Heart left ventricle (tissue), 16 donors: ENCODE results near the gene NTMT1. TPM values are rescaled to one million over a fixed set of nuclear protein-coding genes. Genes with fewer than 3 reads are reported as not detected.

ENCODE experiments used
- ATAC-seq, 4 donors: fragments of 200-7000 bp; cut with Tn5 transposase; one replicate each; pipeline ENCODE4 v1.9.1; 2020 to 2022; ENCODE audit warnings: moderate library complexity in 4 of 4, mild to moderate bottlenecking in 3 of 4, moderate number of reproducible peaks in 1 of 4
- DNase-seq, 5 donors: peaks; one replicate each; pipeline ENCODE4 v3.0.0-alpha.2; 2020
- H3K27ac ChIP-seq, 12 donors: fragments of 200-600 bp; sonication (generic) in 4 of 12; one replicate each; pipeline versions ENCODE4 v1.5.0 to v1.8.0; 2016 to 2022; ENCODE audit warnings: mild to moderate bottlenecking in 2 of 12
- H3K27me3 ChIP-seq, 9 donors: fragments of 200-600 bp; sonication (generic) in 2 of 9; one replicate each; pipeline versions ENCODE4 v1.5.1 to v1.8.0; 2016 to 2022; ENCODE audit warnings: mild to moderate bottlenecking in 3 of 9
- H3K36me3 ChIP-seq, 9 donors: fragments of 200-600 bp; sonication (generic) in 2 of 9; one replicate each; pipeline versions ENCODE4 v1.5.0 to v1.8.0; 2018 to 2022; ENCODE audit warnings: mild to moderate bottlenecking in 2 of 9
- H3K4me1 ChIP-seq, 12 donors: fragments of 200-600 bp; sonication (generic) in 4 of 12; one replicate each; pipeline versions ENCODE4 v1.5.0 to v1.8.0; 2016 to 2022; ENCODE audit warnings: mild to moderate bottlenecking in 3 of 12
- H3K4me3 ChIP-seq, 12 donors: fragments of 200-600 bp; sonication (generic) in 4 of 12; one replicate each; pipeline versions ENCODE4 v1.5.0 to v1.8.0; 2017 to 2022; ENCODE audit warnings: mild to moderate bottlenecking in 9 of 12, moderate library complexity in 4 of 12
- H3K9me3 ChIP-seq, 12 donors: fragments of 200-600 bp; sonication (generic) in 4 of 12; one replicate each; pipeline versions ENCODE4 v1.5.0 to v1.8.0; 2016 to 2022; ENCODE audit warnings: mild to moderate bottlenecking in 1 of 12
- POLR2A ChIP-seq, 2 donors: fragments of 450-650 bp; IDR thresholded peaks; one replicate each; pipeline ENCODE4 v1.6.1; 2017; ENCODE audit warnings: antibody characterized with exemption in 2 of 2, mild to moderate bottlenecking in 2 of 2, moderate library complexity in 2 of 2
- WGBS, 4 donors: extraction: QIAGEN DNeasy Blood & Tissue Kit in 2 of 4; methylation state at CpG; one replicate each; pipeline versions ENCODE4 v1.1.5 to v1.1.7; 2013 to 2018; 5-methylcytosine and 5-hydroxymethylcytosine counted together
- intact Hi-C, 10 donors: fragments of 100-400 bp; cut with DNase I; formaldehyde crosslinking; loops; one replicate each; pipeline versions ENCODE4 v1.11.1 to v1.14.2; 2022
- polyA plus RNA-seq, 2 donors: library from polyadenylated mRNA; stranded (reverse); fragments of 200-250 nt; gene quantifications; one replicate each; pipeline ENCODE4 v1.2.3, GENCODE V29; 2013
- total RNA-seq, 9 donors: library from RNA; depleted of rRNA in 2 of 9; stranded (reverse); fragments of >200 nt in 2 of 9; fragmentation: NEBNext Ultra II Directional in 3 of 9; extraction: Animal tissue kit (Norgen Biotek cat#: 25700) in 3 of 9; gene quantifications; one replicate each; pipeline versions ENCODE4 v1.1.0 to v1.2.4, GENCODE V29; 2016 to 2023
- TF ChIP-seq, protein P1 (sequence below), 12 donors: fragments of 200-600 bp; sonication (generic) in 4 of 12; IDR thresholded peaks; one replicate each; pipeline versions ENCODE4 v1.5.0 to v1.8.0; 2018 to 2022; ENCODE audit warnings: antibody characterized with exemption in 12 of 12, mild to moderate bottlenecking in 5 of 12
- donor health status: ischemic (EF 13 %, LVEDD 7.1; RV severe dilation, severe dysfunction).
- donor health status: healthy with polysubstance abuse.
- donor health status: DM: no; HTN: yes; CAD: no.
- donor health status: DM: no; HTN: no; CAD: no.
- donor health status: ischemic (EF 25% LVEDD 6.9; RV normal size, moderate dysfunction).
- donor health status: ischemic (EF 25% LVEDD 5.7; RV mildly dilated, moderate dysfunction).
- donor health status: healthy.
- donor health status: DM: yes; HTN: yes; CAD: no.
- donor health status: ischemic (EF 35%, LVEDD 5.7; RV mildly dilated, moderate dysfunction).
- donor health status: nonischemic (EF 11% LVEDD 7.7; RV severe dilation, severe dysfunction).
- donor health status: DM: yes; HTN: yes; CAD: no.
- donor health status: PGD.
- donor health status: ischemic (EF 29% LVEDD 5.4; RV normal size, mild dysfunction).
- donor health status: nonischemic (EF 23%, LVEDD 6.1; RV moderate dilation, normal function).

NTMT1 gene
- total and polyA plus RNA-seq, 11 donors, result 39.0 to 111 (median 61.5) TPM

DNA sequence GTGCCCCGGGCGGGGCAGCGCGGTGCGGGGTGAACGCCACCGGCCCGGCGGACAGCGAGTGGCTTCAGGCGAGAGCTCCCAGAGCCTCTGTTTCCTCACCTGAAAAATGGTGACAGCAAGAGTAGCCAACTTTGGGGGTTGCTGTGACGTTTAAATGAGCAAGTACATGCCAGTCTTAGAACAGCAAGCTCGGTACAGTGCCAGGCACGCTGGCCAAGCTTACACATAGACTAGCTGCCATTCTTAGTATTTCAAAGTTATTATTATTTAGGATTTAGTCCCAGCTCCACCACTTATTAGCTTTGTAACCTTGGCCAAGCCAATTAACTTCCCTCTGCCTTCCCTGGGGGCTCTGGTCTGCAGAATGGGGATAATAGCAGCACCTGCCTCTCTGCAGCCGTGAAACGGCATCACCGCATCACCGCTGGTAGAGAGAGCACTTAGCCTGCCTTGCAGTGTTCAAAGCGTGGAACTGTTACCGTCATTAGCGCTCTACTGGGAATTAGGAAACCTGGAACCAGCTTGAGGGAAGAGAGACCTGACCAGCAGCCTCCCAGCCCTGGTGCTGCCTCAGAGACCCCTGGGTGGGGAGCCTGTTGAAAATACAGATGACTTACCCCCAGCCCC, 5.2 kb upstream of the NTMT1 start, which contains the start of gene C9orf50:
Gene C9orf50 (minus strand): TSS at position 433 of the 627 bp plus-strand sequence. CDS start 527 bp downstream, outside the sequence.
- WGBS, 4 donors, result 23 to 54% (median 29%) methylated on average over 10 to 21 of the region's 21 CpGs
- ATAC-seq, result no peak
- H3K27ac ChIP-seq, result peak within 1 kb of the TSS in 2 of 12 donors; percentile 2 to 14
- intact Hi-C loops, result loop anchor here in 1 of 10 donors (5.0 kb wide), 1 partner anchor 488 kb away; no protein-coding TSS in a partner anchor
- H3K36me3 ChIP-seq, result no peaks in the 10 kb centered on the region
- peaks cover 0 to 31% (median 12%) of the 10 kb centered on the region in 12 donors for H3K4me1 ChIP-seq
- H3K9me3 ChIP-seq, result no peaks in the 10 kb centered on the region
- H3K4me3 ChIP-seq, result peak within 1 kb of the TSS; percentile 34 to 62 (median 55)
- DNase-seq, result no peak
- peaks cover 0 to 27% (median 2%) of the 10 kb centered on the region in 9 donors for H3K27me3 ChIP-seq
- TF ChIP-seq, protein P1, sequence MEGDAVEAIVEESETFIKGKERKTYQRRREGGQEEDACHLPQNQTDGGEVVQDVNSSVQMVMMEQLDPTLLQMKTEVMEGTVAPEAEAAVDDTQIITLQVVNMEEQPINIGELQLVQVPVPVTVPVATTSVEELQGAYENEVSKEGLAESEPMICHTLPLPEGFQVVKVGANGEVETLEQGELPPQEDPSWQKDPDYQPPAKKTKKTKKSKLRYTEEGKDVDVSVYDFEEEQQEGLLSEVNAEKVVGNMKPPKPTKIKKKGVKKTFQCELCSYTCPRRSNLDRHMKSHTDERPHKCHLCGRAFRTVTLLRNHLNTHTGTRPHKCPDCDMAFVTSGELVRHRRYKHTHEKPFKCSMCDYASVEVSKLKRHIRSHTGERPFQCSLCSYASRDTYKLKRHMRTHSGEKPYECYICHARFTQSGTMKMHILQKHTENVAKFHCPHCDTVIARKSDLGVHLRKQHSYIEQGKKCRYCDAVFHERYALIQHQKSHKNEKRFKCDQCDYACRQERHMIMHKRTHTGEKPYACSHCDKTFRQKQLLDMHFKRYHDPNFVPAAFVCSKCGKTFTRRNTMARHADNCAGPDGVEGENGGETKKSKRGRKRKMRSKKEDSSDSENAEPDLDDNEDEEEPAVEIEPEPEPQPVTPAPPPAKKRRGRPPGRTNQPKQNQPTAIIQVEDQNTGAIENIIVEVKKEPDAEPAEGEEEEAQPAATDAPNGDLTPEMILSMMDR (IDR thresholded peaks at IDR 0.05), result no peak
- no peak for TF ChIP-seq POLR2A (IDR thresholded peaks at IDR 0.05)

GRCh38 chr9:129623331-129623730, 2.6 kb upstream of the NTMT1 start:
- Histone ChIP-seq H3K4me1 (peaks cover 13 to 49% (median 28%) of the 10 kb centered on the region in 12 donors), H3K9me3 (no peaks in the 10 kb centered on the region), H3K36me3 (peaks cover 0 to 6% (median 0%) of the 10 kb centered on the region in 9 donors), H3K27me3 (peaks cover 0 to 27% (median 2%) of the 10 kb centered on the region in 9 donors), H3K27ac (no peak overlapping the region), H3K4me3 (no peak overlapping the region)
- intact Hi-C loops, result loop anchor here in 1 of 10 donors (5.0 kb wide), 1 partner anchor 491 kb away; no protein-coding TSS in a partner anchor
- TF ChIP-seq, protein P1 (IDR thresholded peaks at IDR 0.05), result no peak
- no peak for TF ChIP-seq POLR2A (IDR thresholded peaks at IDR 0.05)
- ATAC-seq (no peak), DNase-seq (no peak)
- WGBS, 4 donors, result 57 to 76% (median 66%) methylated on average over 6 of the region's 6 CpGs

DNA sequence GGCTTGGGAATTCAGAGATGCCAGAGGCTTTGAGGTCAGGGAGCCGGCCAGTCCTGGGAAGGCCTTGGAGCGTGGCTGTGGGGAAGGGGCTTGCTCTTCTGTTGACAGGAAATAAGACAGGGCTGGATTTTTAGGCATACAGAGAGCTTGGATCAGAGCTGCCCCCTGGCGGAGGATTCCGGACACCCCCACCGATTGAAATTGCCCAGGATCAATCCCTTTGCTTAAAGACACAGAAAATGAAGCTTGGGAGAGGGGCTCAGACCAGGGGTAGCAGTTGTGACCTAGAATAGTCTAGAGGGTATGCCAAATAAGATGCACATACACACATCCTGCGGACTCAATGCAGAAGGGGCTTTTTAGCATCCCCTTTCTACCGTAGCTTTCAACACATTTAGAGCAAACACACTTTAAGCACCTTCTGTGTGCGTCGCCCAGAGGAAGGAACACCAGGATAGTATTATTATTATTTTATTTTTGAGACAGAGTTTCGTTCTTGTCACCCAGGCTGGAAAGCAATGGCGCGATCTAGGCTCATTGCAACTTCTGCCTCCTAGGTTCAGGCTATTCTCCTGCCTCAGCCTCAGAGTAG, 1.7 kb upstream of the NTMT1 start:
- 38 to 48% (median 45%) methylated on average over 11 to 12 of the region's 12 CpGs for WGBS, 4 donors
- peaks cover 0 to 23% (median 2%) of the 10 kb centered on the region in 9 donors for H3K27me3 ChIP-seq
- no peak overlapping the region for H3K27ac ChIP-seq
- TF ChIP-seq POLR2A (IDR thresholded peaks at IDR 0.05), result no peak
- TF ChIP-seq, protein P1 (IDR thresholded peaks at IDR 0.05), result peak; percentile 59 to 77 (median 70)
- H3K9me3 ChIP-seq, result no peaks in the 10 kb centered on the region
- intact Hi-C loops, result loop anchor here in 1 of 10 donors (5.0 kb wide), 1 partner anchor 492 kb away; no protein-coding TSS in a partner anchor
- no peak overlapping the region for H3K4me3 ChIP-seq
- DNase-seq, result peak in 1 of 5 donors; percentile 7
- H3K36me3 ChIP-seq, result peaks cover 0 to 6% (median 0%) of the 10 kb centered on the region in 9 donors
- no peak for ATAC-seq
- peaks cover 15 to 58% (median 38%) of the 10 kb centered on the region in 12 donors for H3K4me1 ChIP-seq

- no peak for TF ChIP-seq POLR2A (IDR thresholded peaks at IDR 0.05)
- TF ChIP-seq, protein P1 (IDR thresholded peaks at IDR 0.05), result no peak
- no peak for DNase-seq
- no peaks in the 10 kb centered on the region for H3K9me3 ChIP-seq
- peak overlapping the region in 1 of 12 donors; percentile 98 for H3K27ac ChIP-seq
- peaks cover 15 to 62% (median 39%) of the 10 kb centered on the region in 12 donors for H3K4me1 ChIP-seq
- WGBS, 4 donors, result 38 to 47% (median 43%) methylated on average over 9 of the region's 9 CpGs
- peaks cover 0 to 16% (median 2%) of the 10 kb centered on the region in 9 donors for H3K27me3 ChIP-seq
- no peak for ATAC-seq
- peaks cover 0 to 6% (median 0%) of the 10 kb centered on the region in 9 donors for H3K36me3 ChIP-seq
- H3K4me3 ChIP-seq, result peak overlapping the region in 2 of 12 donors; percentile 75 to 85
- intact Hi-C loops, result loop anchor here in 2 of 10 donors (5.0 kb wide), 1 partner anchor 493 kb away; no protein-coding TSS in a partner anchor
Measured at GRCh38 chr9:129624947-129625346, 1.0 kb upstream of the NTMT1 start.
